Amniotic epithelial cell (primary cell): Measurements from ENCODE around the gene SPTB.

Source experiments
- DNase-seq: peaks from one replicate; pipeline ENCODE4 v3.0.0-alpha.2; 2010; ENCODE audit warnings: low read depth

Gene SPTB

DNA sequence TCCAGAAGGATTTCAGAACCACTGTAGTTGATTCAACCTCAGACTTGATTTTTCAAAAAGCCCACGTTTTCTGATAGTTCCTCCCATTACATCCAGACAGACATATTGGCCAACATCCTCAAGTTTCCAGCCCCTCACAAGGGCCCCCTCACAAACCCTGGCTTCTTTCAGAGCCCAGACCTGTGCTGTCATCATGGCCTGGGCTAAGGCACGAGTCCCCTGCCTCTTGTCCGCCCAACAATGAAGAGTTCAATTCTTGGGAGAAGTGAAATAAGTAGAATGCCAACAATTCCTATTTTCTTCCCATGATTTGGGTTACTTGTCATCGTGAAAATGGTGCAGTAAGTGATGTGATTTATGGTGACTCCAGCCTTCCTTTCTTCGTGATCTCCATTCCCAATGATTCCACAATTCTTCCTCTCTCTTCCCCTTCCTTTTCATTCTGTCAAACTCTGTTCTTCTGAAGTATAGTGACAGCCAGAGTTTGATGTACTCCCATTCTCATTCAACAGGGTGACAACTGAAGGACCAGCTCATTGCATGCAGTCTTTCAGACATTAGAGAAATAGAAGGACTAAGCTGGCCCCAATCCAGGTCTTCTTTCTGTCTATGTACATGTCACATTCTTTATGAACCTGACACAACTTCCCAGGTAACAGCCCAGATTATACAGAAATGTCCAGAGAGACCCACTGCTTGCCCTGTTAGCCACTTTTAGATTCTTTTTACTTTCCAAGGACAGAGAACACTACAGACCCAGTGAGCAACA is 29.2 kb downstream of the SPTB start:
- no peak for DNase-seq

DNA sequence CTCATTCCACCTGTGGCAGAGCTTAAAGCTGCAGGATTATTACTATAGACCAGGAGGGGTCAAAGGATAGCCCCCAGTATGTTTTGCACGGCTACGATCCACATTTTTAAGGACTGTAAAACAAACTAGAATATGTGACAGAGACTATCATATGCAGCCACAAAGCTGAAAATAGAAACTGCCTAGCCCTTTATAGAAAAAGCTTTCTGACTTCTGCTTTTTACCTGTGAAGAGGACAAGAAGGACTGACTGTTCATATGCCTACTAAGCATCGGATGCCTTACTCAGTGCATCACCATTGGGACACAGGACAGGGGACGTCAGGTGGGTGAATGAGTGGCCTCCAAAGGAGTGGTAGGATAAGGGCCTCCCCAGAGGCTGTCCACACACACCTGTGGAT is 29.8 kb downstream of the SPTB start:
- no peak for DNase-seq

DNA sequence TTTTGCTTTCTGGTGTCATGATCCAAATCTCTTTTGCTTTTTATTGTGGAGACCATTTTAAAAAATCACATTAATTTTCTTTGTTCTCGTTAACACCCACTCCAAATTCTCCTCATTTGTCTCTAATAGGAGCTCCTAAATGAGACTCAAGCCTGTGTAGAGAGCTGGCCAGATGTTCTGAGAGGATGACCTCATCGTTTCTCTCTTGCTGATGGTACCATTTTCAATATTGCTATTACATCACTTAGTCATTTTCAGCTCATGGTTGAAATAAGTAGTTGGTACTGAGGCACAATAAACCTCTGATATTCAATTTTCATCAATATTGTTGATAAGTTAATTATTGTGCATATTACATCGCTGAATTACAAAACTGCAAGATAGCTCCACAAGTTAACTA is 31.5 kb downstream of the SPTB start:
- no peak for DNase-seq

DNA sequence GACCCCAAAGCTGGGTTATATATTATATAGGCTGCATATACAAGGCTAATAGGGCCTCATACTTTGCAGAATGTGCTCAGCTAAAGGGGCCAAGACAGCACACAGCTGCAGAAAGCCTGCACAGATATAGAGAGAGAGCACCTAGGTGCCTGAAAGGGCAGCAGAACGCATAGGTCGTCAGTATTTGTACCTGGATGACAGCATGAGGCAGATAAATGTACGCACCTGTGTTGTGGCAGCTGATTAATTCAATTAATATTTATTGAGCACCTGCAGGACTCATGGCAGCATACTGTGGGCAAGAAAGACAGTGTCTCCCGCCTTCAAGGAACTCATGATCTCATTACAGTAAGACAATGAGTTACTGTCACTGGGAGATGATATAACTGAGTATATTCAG is 33.4 kb downstream of the SPTB start:
- no peak for DNase-seq

DNA sequence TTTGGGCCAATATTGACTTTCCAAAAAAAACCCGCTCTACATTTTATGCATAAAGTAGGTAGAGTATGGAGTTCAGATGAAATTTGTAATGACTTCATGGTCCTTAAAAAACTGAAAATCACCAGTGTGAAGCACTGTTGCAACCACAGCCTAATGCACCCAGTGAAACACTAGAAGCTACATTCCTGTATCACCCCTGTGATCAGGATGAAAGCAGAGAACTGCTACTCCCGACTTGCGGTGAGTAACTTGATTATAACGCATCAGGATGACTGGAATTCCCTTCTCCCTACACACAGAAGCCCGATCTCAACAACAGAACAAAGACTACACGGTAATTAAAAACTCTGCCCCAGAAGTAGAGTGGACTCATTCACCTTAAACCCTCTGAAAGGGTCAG is 33.8 kb downstream of the SPTB start:
- DNase-seq: peak; percentile 87

DNA sequence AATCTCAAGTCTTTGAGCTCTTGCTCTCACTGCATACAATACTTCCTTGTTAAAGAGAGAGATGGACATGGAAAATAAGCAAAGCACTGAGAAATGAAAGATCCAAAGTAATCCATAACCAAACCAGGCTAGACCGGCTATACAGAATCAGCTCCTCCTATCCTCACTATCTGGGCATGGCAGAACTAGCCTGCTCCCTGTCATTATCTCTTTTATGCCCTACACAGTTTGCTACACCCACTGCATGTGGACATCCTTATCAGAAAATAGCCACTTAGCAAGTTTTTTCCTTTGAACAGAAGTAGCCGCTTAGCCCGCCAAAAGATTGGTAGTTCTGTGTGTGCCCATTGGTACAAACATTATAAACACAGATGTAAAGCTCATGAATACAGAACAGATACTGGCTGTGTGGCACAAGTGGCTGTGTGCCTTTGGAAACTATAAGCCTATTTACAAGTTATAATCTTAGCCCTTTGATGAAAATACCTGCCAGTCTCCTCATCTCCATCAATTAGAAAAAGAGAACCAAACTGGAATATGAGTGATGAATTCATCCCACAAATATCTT is 34.7 kb downstream of the SPTB start:
- DNase-seq: no peak

DNA sequence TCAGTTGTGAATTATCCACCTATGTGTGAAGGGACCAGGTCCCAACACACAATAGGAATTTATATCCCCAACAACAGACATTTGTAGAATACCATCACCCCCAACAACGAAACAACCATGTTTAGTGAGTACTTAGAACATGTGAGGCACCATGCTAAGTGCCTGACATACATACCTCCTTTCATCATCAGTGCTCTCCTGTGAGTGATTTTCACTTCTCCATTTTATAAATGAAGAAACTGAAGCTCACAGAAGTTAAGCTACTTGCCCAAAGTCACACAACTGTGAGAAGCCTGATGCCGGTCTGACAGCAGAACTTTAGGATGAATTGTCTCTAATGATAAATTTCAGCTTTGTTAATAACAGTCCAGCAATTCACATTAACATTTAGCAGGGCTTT is 35.4 kb downstream of the SPTB start:
- DNase-seq: no peak

DNA sequence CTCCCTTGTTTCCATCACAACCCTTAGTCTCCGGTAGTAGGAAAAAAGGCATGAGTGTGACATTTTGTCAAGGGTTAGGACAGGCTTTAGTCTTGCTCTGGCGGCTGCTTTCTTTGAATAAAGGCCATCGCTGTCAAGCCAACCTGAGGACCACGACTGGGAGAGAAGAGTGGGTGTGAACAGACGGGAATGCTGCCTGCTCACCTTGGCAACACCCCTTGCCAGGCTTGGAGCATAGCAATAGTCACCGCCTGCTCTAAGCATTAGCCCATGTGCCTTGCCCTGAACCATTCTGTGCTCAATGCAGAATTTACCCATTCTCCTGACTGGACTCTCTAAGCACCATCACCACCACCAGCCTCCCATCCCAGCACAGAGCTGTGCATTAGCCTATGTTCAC is 36.2 kb downstream of the SPTB start:
- DNase-seq: no peak

DNA sequence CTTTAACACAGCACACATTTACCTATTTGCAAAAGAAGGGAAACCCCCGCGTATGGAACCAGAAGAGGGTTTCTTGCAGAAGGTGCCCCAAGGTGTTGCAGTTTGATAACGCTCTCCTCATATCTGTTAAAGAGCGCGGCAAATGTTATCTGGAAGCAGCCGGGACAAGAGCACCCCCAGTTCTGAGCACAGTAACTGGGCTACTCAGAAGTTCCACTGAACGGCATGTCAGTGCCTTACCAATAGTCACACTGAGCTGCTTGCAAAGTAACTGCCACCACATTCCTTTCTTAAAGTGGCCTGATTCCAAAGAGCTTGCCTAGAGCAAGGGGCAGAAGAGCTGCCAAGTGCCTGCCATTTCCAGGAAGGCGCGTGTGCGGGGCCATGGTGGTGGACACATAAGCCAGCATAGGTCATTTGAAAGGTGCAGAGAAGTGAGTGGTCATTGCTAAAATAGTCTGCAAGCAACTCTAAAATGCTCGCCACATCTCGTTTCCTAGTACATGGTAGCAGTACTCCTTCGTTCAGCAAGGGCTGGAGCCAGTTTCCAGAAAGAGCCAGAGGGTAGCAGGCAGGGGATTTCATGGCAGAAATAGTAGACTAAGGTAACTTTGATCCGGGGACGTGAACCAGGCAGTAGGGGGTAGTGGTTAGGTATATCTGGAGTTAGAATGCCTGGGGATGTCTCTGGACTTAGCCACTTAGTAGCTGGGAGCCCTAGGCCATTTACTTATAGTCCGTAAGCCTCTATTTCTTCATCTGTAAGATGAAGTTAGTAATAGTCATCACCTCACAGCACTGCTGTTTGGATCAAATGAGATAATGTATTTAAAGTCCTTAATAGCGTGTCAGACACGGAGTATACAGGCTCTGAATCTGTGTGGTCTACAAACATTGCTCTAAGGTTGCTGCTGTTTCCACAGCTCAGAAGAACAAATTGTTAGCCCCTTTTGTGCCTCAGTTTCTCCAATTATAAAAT is 37.6 kb downstream of the SPTB start:
- no peak for DNase-seq

DNA sequence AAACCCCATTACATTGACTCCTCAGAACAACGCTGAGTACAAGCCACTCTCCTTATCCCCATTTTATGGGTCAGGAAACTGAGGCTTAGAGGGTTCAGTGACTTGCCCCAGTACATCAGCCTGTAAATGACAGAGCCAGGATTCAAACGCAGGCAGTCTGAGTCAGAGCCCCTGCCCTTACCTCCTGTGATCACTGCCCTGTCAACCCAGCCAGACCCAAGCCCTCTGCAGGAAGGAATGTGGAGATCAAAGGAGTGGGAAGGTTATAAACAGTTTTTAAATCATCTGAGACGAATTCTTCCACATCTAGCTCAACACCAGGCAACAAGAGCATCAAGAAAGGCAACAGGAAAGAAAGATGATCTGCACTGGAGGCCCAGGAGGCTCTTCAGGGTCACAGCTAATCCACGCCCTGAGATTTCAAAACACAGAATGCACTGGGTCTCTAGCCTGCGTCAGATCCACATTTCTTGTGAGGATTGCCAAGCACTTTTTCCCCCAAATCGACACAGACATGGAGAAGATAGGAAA is 38.5 kb downstream of the SPTB start:
- peak; percentile 91 for DNase-seq

DNA sequence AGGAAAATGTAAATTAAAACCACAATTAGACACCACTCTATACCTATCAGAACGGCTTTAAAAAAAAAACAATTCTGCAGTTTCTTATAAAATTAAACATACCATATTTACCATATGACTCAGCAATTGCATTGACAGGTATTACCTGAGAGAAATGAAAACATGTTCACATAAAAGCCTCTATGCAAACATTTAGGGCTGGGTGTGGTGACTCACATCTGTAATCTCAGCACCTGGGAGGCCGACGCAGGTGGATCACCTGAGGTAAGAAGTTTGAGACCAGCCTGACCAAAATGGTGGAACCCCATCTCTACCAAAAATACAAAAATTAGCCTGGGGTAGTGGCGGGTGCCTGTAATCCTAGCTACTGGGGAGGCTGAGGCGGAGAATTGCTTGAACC is 41.1 kb downstream of the SPTB start:
- no peak for DNase-seq

DNA sequence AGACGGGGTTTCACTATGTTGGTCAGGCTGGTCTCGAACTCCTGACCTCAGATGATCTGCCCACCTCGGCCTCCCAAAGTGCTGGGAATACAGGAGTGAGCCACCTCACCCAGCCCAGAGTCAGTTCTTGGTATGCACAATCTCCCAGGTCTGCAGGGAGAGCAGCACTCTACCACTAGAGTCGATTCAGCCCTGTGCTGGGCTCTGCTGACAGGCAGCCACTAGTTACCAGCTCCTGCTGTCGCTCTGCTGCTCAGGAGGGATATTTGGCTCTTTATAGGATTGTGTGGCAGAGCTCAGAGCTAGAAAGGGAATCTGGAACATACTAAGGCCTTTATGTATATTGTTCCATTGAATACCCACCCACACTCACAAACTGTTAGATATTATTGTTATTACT is 44.3 kb downstream of the SPTB start:
- DNase-seq: no peak

DNA sequence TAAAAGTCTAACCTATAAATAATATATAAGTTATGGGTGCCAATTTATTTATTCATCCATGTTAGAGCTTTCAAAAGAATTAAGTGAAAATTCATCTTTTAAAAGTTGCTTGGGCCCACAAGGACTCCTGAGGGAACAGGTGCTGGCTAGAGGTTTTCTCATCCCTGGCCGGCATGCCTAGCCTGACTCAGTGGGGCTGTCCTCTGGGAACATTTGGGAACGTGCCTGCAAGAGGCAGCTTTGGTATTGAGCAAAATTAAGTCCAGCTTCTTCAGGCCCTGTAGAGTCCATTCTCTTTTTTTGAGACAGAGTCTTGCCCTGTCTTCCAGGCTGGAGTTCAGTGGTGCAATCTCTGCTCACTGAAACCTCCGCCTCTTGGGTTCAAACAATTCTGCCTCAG is 44.7 kb downstream of the SPTB start:
- no peak for DNase-seq

DNA sequence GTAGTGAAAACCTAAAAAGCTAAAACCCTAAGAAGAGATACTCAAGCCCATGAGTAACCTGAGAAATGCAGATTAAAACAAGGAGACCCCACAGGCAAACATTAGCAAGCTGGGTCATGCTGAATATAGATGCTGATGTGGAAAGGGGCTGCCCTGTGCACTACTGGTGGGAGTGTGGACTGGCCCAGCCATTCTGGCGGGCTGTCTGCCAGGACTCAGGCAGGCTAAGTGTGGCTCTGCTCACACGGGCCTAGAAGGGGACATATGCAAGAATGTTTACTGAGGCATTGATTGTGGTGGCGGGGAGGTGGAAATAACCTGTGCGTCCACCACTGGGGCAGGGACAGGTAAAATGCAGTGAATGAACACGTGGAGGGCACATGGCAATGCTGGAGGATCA is 48.3 kb downstream of the SPTB start:
- DNase-seq: no peak

DNA sequence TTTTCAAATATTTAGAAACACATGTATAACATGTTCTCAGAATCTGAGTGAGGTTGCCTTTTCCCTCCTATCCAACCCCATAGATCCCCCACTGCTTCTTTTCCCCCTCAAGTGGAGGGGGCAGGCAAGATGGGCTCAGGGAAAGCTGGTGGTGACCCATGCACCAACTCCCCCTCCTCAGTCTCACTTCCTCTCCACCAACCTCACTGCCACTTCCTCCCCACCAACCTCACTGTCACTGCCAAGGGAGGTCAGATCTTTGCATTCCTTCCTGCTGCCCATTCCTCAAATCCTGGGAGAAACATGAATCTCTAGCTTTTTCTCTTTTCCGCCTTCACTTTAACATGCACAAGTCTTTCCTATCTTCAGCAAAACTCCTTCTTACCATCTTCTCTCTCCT is 48.7 kb downstream of the SPTB start:
- DNase-seq: no peak

DNA sequence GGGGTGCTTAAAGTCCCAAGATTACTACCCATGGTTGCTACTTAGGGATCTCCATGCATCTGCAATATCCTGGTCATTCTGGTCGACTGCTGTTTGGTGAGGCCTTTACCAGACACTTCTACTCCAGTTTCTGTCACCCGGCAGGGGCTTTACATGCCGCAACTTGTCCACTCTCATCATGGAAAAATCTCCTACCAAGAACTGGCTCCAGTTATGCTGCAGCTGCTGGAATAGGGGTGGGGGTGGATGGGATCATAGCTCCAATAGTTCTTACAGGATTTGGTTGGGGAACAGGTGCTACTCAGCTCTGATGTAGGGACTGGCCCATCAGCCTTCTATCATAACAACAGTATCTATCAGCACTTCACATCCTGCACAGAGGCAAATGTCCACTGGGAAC is 51.6 kb downstream of the SPTB start:
- no peak for DNase-seq

DNA sequence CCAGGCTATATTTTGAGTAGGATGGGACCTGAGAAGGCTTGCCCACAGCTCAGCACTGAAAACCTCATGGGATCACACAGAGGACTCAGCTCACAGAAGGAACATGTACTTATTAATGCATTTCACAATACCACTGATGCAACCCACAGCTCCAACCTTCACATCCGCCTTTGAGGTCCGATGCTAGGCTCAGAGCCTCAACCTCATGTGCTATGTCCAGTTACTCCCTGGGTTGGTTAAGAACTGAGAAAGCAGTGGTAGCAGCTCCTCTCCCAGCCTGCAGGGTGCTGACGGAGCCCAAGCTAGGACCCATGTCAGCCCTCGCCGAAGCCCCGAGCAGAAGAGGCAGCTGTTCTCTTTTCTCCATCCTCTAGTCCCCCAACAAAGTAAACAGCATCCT is 52.9 kb downstream of the SPTB start:
- DNase-seq: peak; percentile 89

DNA sequence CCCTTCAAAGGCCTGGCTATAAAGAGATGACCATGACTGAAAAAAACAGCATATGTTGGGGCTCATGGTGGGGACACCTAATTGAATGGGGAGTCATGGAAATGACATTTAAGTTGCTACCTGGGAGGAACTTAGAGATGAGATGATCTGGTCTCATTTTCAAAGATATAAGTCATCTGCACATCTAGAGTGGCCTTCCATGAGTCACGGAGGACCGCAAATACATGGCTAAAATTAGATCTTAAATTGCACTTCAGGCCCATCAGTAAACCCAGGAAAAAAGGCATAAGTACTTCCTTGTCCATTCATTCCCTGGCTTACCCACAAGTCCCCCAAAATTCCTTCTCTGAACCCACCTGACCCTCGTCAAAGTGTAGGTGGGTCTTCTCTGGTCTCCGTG is 53.4 kb downstream of the SPTB start:
- DNase-seq: no peak

DNA sequence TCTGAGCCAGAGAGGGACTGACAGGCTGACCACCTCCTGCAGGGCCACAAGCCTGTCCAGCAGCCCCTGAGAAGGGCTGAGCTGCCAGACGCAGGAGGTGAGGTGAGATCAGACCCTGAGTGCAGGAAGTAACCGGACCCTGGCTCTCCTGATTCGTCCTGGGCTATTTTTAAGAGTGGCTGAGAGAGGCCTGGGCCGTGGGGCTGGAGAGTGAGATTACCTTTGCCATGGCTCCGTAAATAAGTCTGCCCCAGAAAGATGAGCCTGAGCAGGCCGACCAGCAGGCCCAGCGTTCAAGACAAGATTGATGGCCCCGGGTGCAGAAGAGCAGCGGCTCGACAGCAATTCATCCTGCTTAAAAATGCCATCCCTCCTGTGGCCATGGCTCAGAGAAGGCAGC is 54.2 kb downstream of the SPTB start:
- DNase-seq: no peak

DNA sequence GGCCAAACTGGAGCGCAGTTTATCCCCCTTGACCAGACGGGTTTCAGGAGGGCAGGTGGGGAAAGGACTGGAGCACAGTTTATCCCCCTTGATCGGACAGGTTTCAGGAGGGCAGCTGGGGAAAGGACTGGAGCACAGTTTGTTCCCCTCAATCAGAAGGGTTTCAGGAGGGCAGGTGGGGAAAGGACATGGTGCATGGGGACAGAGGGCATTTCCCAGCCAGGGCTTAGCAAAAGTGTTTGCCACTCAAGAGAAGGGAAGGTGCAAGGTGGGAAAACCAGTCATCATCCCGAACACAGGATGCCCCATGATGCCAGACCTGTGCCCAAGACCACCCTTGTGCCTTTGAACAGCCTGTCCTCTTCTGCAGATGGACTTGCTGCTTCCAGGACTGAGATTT is 54.7 kb downstream of the SPTB start:
- no peak for DNase-seq

DNA sequence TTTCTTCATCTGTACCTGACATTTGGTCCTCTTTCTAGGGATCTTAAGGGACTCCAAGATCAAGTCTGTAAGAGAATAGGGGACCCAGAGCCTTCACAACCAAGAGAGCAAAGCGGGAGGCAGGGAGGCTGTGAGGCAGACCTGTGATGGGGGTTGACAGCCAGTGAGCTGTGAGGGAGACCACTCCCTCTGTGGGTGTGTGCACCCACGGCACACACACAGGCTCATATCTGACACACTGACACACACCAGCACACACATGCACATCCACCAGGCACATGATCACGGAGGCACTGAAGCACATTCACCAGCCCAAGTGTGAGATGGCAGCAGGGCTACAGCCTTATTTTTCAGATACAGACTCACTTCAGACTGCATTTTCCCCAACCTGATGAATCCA is 55.2 kb downstream of the SPTB start:
- DNase-seq: no peak

DNA sequence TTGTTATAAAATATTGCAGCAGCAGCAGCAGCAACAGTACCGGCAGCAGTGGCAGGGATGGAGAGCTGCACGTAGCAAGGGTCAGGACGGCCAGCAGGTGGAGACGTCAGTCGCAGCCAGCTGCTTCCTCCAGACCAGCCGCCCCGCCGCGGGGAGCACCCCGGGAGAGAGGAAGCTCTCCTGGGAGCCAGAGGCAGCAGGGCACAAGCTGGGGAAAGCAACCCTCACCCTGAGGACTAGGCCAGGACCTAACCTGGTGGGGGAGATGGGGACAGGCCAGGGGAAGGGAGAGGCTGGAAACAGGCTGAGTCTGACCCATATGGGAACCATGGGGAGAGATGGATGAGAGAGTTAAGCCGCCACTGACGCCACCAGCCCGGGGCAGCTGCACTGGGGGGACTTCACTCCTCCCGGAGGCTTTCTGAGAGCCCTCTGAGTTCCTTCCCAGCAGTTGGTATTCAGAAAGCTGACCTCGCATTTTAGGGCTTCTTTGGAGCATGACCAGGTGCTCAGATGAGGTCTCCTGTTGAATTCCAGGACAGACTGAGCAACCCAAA is 56.3 kb downstream of the SPTB start:
- DNase-seq: peak; percentile 57

DNA sequence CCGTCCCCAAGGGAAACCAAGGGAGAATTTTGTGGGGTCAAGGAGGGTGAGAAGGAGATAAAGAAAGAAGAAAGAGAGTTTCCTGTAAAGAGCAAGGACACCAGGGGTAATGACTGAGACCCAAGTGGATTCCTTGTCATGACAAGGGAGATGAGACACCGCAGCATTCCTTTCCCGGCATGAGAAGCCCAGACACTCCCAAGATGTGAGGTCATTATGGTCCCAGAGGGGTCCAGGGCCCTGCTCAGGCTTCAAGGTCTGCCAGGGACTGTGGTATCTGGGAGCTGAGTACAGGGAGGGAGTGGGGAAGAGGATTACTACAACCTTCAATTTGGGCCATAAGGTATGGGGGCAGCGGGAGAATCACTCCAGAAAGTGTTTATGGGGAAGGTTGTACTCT is 58.1 kb downstream of the SPTB start:
- DNase-seq: no peak
